NK-92 treated with Interleukin-12 subunit alpha and Interleukin-12 subunit beta, amount 100 ng/mL, for 24 hours (cell line): ENCODE results near the gene NKX3-2.

Experiments used
- DNase-seq: peaks from one replicate; lab custom pipeline; 2025; lab: John Stamatoyannopoulos, UW

The NKX3-2 gene

DNA sequence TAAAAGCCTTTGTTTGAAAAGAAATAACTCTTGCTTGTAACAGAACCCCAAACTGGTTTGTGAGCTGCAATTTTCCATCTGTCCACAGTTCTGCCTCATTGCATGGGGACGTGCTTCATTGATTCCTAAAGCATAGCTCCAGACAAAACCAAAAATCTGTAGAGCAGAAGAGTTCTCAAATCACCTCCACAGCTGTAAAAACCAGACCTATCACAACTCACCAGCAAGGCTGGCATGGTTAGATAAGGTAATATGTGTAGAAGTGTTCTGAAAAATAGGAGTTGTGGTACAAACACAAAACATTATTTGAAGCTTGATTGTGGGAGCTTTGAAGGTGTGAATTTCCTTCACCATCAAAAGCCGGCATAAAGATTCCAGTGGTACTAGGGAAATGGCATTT is 47.7 kb downstream of the NKX3-2 start:
- DNase-seq, result no peak

DNA sequence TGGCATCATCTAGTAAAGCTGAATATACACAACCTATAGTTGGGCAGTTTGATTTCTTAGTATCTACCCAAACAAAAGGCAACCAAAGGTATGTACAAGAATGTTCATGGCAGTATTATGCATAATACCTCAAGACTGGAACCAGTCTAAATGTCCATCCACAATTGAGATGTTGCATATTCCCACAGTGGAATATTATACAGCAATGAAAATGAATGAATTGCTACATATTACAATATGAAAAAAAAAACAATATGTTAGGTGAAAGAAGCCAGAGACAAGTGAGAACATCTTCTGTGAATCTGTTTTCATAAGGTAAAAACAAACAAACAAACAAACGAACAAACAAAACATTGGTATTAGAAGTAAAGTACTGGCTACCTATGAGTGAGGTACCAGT is 48.6 kb downstream of the NKX3-2 start:
- no peak for DNase-seq

DNA sequence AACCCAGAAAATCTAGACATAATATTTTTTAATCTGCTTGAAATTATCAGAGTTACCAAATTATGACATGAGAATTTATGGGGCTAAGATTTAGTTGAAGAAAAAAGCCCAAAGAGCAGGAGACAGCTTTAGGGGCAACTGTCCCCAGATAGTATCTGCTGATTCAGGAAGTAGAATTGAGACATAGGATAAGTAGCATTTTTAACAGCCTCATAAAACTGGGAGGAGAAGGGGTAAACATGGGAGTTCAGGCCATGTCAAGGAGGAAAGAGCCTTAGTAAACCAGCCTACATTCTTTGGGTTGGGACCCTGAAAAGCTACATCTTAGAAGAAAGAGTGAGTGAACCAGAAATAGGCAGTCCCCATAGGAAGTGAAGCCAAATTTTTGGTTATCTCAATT is 50.5 kb downstream of the NKX3-2 start:
- no peak for DNase-seq

DNA sequence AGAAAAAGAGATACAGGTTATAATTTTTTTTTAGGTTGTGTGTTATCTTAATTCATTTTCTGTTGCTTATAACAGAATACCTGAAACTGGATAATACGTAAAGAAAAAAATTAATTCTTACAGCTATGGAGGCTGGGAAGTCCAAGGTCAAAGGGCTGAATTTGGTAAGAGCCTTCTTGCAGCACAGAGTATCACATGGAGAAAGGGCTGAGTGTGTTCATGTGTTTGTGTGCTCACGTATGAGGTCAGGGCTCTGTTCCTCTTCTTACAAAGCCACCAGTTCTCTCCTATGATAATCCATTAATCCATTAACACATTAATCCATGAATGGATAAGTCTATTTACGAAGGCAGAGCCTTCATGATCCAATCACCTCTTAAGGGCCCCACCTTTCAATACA is 51.6 kb downstream of the NKX3-2 start:
- no peak for DNase-seq
